IgD-negative memory B cell (primary cell): ENCODE results near the gene KCNJ15. TPM values are rescaled to one million over a fixed set of nuclear protein-coding genes. Genes with fewer than 3 reads are reported as not detected.
A peak's percentile ranks its signal among the peaks of the same experiment; 100 is the strongest.

Experiments used
- H3K27ac Mint-ChIP-seq, 3 donors: one replicate each; pipeline ENCODE4 v1.8.0; 2020 to 2022; ENCODE audit warnings: mild to moderate bottlenecking in 3 of 3, mixed read lengths in 3 of 3, moderate library complexity in 1 of 3
- H3K27me3 Mint-ChIP-seq: one replicate; pipeline ENCODE4 v1.8.0; 2021; ENCODE audit warnings: mixed read lengths
- H3K36me3 Mint-ChIP-seq: one replicate; pipeline ENCODE4 v1.8.0; 2020; ENCODE audit warnings: mild to moderate bottlenecking, mixed read lengths
- H3K4me1 Mint-ChIP-seq, 3 donors: one replicate each; pipeline ENCODE4 v1.8.0; 2020 to 2022; ENCODE audit warnings: mixed read lengths in 3 of 3, mild to moderate bottlenecking in 1 of 3
- H3K4me3 Mint-ChIP-seq, 4 donors: one replicate each; pipeline ENCODE4 v1.8.0; 2020 to 2022; ENCODE audit warnings: mild to moderate bottlenecking in 4 of 4, mixed read lengths in 4 of 4, moderate library complexity in 3 of 4
- H3K9me3 Mint-ChIP-seq, 3 donors: one replicate each; pipeline ENCODE4 v1.8.0; 2020 to 2021; ENCODE audit warnings: mixed read lengths in 3 of 3, mild to moderate bottlenecking in 1 of 3
- polyA plus RNA-seq: library from polyadenylated mRNA; unstranded; fragments of 300-500 nt; fragmentation: Illumina TruSeq; gene quantifications from one replicate; pipeline ENCODE4 v1.2.3, GENCODE V29; 2021

The KCNJ15 gene
- polyA plus RNA-seq, 1 donor from 2014 or later: not detected

DNA sequence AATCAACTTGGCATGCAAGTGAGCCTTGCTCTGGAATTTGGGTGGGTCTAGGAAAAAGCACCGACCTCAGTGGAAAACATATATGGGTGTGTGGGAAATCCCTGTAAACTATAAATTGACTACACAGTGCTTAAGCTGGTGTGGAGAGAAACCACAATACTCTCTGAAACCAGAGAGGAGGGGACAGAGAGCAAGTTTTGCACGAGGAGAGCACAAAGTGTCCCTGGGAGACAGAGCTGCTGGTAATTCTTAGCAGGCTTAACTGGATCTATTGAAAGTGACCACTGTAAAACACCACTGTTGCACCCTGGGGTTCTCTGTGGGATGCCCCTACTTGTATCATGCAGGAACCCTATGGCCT, 12.8 kb downstream of the KCNJ15 start:
- peaks cover 4% of the 10 kb centered on the region for H3K36me3 Mint-ChIP-seq
- H3K4me3 Mint-ChIP-seq: no peak overlapping the region
- H3K27me3 Mint-ChIP-seq: no peaks in the 10 kb centered on the region
- H3K4me1 Mint-ChIP-seq: no peaks in the 10 kb centered on the region
- H3K9me3 Mint-ChIP-seq: no peaks in the 10 kb centered on the region
- no peak overlapping the region for H3K27ac Mint-ChIP-seq

DNA sequence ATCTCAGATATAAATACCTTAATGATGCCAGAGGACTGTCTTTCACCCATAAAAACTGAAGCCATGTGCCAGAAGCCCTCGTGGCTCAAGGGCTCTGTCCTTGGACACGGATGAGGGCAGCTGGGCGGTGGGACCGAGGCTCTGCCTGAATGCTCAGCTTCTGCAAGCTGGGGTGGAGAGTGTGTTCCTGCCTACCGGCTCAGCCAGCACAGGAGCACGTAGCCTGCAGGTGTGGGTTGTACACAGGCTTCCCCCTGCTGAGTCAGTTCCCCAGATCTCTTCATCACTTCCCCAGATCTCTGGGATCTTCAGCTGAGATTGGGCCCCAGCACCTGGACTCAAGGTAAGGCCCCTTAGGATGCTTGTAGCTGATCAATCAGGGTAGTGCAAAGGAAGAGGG, 15.4 kb downstream of the KCNJ15 start:
- Mint-ChIP-seq H3K27ac (no peak overlapping the region), H3K27me3 (no peaks in the 10 kb centered on the region), H3K9me3 (no peaks in the 10 kb centered on the region), H3K4me1 (no peaks in the 10 kb centered on the region), H3K4me3 (no peak overlapping the region), H3K36me3 (peaks cover 2% of the 10 kb centered on the region)

DNA sequence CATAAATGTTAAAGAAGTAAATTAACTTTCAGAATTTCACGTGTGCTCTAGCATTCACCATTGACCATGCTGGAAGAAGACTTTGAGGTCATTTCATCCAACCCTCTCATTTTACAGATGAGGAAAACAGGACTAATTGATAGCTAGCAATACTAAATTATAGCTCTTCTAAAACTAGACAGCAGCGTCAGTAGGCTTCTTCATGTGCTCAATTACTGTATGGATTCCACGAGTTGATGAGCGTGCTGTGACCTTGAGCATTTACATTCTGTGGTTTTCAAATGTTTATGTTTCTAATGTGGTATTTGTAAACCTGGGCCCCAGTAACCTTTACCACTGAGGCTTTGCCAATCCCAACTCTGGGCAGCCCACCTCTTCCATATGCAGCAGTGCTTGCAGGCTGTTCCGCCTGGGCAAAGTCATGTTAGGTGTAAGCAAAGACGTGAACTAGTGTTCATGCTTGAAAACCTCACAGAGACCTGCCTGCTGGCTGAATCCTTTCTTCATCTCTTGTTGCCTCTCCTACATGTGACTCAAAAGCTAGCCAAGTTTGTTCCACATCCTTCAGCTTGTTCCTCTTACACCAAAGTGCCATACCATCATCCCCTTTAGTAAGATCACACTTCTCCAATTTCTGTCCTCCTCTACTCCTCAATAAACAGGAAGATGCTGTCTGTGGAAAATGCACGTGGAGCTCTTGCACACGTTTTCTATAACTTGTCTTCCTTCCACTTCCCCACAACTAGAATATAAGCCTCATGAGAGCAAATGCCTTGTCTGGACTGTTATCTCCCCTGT, 17.2 kb downstream of the KCNJ15 start:
- no peak overlapping the region for H3K4me3 Mint-ChIP-seq
- H3K9me3 Mint-ChIP-seq: no peaks in the 10 kb centered on the region
- H3K4me1 Mint-ChIP-seq: no peaks in the 10 kb centered on the region
- no peaks in the 10 kb centered on the region for H3K27me3 Mint-ChIP-seq
- no peak overlapping the region for H3K27ac Mint-ChIP-seq
- no peaks in the 10 kb centered on the region for H3K36me3 Mint-ChIP-seq

DNA sequence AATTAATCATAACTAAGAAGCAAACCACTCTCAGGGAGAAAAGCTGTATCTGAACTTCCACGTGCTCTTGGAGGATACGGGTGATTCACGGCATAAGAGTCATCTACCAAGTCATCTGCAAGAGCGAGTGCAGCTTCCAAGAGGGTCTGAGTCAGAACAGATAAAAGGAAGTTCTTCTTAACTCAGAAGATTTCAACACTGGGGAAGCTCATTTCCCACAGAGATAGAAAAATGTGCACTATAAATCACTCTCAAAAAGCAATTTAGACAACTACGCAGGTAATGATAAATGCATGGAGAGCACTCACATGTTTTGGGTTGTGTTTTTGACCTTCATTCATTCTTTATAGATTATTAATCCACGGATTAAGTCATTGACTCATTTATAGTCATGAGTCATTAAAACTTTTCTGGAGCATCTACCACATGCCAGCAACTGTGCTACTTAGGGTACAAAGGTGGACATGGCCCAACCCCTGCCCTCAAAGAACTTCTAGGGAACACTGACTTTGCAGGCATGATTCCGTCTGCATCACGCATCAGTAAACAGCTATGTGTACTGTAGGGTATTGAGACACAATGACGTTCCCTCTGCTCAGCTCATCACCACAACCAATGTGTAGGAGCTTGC, 20.8 kb downstream of the KCNJ15 start:
- no peaks in the 10 kb centered on the region for H3K27me3 Mint-ChIP-seq
- H3K4me1 Mint-ChIP-seq: no peaks in the 10 kb centered on the region
- no peak overlapping the region for H3K4me3 Mint-ChIP-seq
- no peak overlapping the region for H3K27ac Mint-ChIP-seq
- H3K9me3 Mint-ChIP-seq: peaks cover 0 to 2% (median 0%) of the 10 kb centered on the region in 3 donors
- H3K36me3 Mint-ChIP-seq: no peaks in the 10 kb centered on the region

DNA sequence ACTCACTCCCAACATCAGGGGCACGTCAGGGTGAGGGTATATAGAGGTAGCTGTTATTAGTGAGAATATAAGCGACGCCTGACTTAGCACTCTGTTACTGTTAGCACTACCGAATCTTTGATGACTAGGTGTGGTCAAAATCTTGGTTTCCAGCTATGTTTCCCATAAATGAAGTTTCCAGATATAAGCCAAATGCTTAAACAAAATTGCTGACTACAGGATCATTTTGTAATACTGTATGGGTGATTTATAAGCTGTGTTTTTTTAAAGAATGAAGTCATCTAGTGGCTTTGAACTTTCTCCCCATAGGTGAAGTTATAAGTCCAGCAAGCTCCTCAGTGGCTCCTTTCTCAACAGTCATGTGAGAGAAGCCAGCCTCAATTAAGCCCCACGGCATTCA, 23.7 kb downstream of the KCNJ15 start:
- H3K27ac Mint-ChIP-seq: no peak overlapping the region
- no peaks in the 10 kb centered on the region for H3K4me1 Mint-ChIP-seq
- H3K27me3 Mint-ChIP-seq: no peaks in the 10 kb centered on the region
- H3K4me3 Mint-ChIP-seq: no peak overlapping the region
- H3K9me3 Mint-ChIP-seq: peaks cover 0 to 2% (median 0%) of the 10 kb centered on the region in 3 donors
- H3K36me3 Mint-ChIP-seq: no peaks in the 10 kb centered on the region

DNA sequence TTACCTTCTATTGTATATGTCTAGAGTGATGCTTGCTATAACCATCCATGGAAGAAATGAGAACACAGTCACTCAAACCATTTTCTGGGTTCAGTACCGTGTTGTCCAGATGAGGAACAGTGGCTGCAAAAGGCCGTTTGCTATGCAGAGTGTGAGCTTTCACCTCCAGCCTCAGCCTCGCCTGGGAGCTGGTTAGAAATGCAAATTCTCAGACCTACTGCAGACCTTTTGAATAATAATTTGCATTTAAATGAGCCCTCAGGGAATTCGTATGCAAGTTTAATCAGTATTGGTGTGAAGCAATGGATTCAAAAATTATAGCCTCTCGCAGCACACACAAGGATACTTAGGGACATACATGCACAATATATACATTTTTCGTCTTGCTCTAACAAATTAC, 24.1 kb downstream of the KCNJ15 start:
- Mint-ChIP-seq H3K4me1 (no peaks in the 10 kb centered on the region), H3K36me3 (no peaks in the 10 kb centered on the region), H3K27ac (no peak overlapping the region), H3K4me3 (no peak overlapping the region), H3K9me3 (peaks cover 0 to 2% (median 0%) of the 10 kb centered on the region in 3 donors), H3K27me3 (no peaks in the 10 kb centered on the region)

DNA sequence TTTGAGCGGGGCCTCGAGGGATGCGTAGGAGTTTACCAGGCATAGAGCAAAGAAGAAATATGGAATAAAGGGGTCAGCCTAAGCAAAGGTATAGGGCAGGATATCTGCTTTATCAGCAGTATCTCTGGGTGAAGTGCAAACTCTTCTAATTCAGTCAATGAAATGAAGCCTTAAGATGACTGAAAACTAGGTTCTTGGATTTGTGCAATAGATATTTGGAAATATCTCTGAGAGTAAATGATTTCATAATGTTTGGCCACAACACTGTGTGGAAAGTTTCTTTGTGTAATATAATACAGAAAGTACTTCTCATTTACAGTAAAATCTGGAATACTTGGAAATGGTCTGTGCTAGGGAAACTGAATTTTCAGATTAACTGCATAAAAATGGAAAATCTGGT, 26.1 kb downstream of the KCNJ15 start:
- no peak overlapping the region for H3K27ac Mint-ChIP-seq
- no peaks in the 10 kb centered on the region for H3K4me1 Mint-ChIP-seq
- peaks cover 0 to 3% (median 2%) of the 10 kb centered on the region in 3 donors for H3K9me3 Mint-ChIP-seq
- H3K4me3 Mint-ChIP-seq: no peak overlapping the region
- H3K27me3 Mint-ChIP-seq: no peaks in the 10 kb centered on the region
- H3K36me3 Mint-ChIP-seq: no peaks in the 10 kb centered on the region

DNA sequence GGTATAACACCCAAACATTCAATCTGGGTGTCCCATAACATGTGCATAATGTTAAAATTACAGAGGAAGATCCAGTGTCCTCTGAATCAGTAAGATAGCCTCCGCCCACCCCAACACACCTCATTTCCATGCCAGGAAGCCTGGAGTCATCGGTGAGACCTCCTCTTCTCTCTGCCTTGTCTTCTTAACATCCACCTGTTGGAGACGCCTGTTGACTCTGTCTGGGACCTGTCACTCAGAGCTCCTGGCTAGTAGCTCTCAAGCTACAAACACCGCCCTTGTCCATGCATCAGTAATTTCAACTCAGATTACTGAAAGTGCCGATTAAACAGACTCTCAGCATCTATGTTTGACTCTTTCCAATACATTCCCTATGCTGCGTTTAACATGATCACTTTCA, 27.4 kb downstream of the KCNJ15 start:
- peaks cover 2% of the 10 kb centered on the region for H3K27me3 Mint-ChIP-seq

DNA sequence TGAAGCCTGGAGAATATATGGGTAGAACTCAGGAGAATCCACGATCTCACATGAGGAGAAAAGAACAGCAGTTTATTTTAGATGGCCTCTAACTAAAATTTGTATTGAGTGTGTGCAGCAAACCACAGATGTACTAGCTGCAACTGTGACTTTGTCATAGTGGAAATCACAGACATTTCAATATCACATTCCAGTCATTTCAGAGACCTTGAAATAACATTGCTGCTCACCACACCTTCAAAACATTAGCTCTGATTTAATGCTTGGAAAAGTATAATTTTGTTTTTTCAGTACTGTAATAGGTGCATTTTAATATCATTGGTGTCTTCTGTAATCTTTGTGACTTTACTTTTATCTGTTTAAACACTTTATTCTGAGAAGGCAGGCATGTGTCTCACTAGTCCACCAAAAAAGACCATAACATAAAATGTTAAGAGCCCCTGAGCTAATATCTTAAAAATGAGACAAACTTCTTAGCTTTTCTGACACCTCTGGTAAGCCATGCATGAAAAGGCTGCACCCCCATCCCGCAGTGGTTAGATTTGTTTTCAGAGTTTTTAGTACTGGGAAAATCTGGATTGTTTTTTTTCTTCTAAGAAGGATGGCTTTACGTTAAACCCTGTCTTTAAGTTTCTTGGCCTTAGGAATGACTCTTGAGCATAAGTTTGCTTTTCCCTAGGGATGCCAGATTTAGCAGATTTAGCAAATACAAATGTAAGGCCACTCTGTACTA, 30.1 kb downstream of the KCNJ15 start:
- Mint-ChIP-seq H3K27me3 (peaks cover 5% of the 10 kb centered on the region), H3K36me3 (no peaks in the 10 kb centered on the region), H3K27ac (no peak overlapping the region), H3K4me1 (no peaks in the 10 kb centered on the region), H3K4me3 (no peak overlapping the region), H3K9me3 (peaks cover 0 to 3% (median 2%) of the 10 kb centered on the region in 3 donors)

More for the DNA sequence above, 27.4 kb downstream of the KCNJ15 start:
- H3K9me3 Mint-ChIP-seq: peaks cover 0 to 3% (median 3%) of the 10 kb centered on the region in 3 donors
- no peaks in the 10 kb centered on the region for H3K4me1 Mint-ChIP-seq
- no peak overlapping the region for H3K4me3 Mint-ChIP-seq
- no peaks in the 10 kb centered on the region for H3K36me3 Mint-ChIP-seq
- H3K27ac Mint-ChIP-seq: peak overlapping the region in 1 of 3 donors; percentile 1

DNA sequence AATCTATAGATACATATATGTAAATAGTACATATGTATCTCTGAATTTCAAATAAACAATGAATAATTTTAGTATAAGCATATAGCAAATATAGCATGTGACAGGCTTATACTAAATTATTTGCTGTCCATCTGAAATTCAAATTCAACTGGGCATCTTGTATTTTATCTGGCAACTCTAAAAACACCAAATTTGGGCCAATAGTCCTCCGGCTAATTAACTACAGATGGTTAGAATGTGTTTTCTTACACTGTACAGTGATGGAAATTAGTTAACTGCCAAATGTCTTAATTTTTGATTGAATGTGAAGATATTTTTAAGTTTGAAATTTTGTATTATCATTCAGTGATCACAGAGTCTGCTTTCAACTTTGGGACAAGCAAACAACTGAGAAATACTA, 30.7 kb downstream of the KCNJ15 start:
- H3K36me3 Mint-ChIP-seq: no peaks in the 10 kb centered on the region
- H3K9me3 Mint-ChIP-seq: peaks cover 0 to 3% (median 2%) of the 10 kb centered on the region in 3 donors
- H3K27ac Mint-ChIP-seq: no peak overlapping the region
- peaks cover 5% of the 10 kb centered on the region for H3K27me3 Mint-ChIP-seq
- no peak overlapping the region for H3K4me3 Mint-ChIP-seq
- no peaks in the 10 kb centered on the region for H3K4me1 Mint-ChIP-seq

DNA sequence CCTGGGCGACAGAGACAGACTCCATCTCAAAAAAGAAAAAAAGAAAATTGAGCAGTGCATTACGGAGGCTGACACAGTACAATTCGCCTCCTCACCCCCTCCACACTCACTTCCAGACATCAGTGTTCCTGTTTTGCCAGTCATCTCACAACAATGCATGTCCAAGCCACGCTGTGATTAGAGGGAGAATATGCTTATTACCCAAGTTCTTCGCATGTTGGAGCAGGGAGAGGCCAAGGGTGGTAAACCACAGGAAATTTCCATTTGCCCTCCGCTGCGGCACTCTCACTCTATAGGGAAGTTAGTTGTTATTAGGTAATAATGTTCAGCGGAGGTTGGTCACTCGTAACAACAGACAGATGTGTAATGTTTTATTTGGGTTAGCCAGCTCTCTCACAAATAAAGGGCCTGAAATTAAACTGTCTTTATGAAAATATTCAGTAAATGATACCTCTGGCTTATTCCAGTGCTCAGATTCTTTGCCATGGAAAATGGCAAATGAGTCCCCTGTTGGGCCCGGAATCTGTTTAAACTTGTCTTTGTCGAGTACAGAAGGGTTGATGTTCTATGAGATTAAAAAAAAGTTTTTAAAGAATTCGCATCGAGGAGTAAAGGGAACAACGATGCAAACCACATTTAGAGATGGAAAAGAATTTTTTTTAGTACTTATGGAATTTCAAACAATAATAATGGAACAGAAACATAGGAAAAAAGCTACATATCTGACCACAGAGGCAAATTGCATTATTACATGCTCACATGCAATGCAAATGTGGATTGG, 33.1 kb downstream of the KCNJ15 start:
- Mint-ChIP-seq H3K27me3 (peaks cover 5% of the 10 kb centered on the region), H3K9me3 (peaks cover 0 to 3% (median 3%) of the 10 kb centered on the region in 3 donors), H3K4me3 (no peak overlapping the region), H3K4me1 (no peaks in the 10 kb centered on the region), H3K27ac (no peak overlapping the region), H3K36me3 (no peaks in the 10 kb centered on the region)

DNA sequence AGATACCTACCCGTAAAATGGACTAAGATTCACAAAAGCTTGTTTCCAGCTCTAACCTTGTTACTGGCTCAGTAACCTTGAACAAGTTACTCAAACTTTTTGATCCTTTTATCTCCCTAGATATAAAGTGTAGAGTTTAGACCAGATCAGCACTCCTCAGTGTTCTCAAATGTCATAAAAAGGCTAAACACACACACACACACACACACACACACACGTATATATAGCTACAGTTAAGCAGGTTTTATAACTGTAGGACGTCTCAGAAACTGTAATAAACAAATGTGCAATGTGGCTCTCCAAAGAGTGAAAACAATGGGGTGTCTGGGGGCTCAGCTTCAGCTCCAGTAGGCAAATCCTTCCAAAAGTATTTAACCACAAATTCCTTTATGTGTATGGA, 34.0 kb downstream of the KCNJ15 start:
- Mint-ChIP-seq H3K27ac (no peak overlapping the region), H3K36me3 (no peaks in the 10 kb centered on the region), H3K4me3 (no peak overlapping the region), H3K9me3 (peaks cover 0 to 3% (median 3%) of the 10 kb centered on the region in 3 donors), H3K4me1 (no peaks in the 10 kb centered on the region), H3K27me3 (peaks cover 5% of the 10 kb centered on the region)

DNA sequence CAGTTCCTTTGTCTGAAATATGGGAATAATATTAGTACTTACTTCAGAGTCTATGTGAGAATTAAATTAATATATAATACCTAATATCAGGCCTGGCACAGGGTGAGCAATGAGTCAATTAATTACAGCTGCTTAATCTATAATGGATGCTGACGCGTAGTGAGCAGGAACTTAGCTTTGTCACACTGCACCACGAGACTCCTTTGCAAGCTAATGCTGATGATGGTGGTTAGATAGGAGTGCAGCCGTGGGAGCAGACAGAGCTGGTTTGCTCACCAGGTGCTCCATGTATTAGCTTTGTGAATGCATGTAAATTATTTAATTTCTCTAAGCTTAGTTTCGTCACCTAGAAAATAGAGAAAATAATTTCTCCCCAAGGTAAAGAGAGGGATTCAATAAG, 35.1 kb downstream of the KCNJ15 start:
- H3K27me3 Mint-ChIP-seq: peaks cover 5% of the 10 kb centered on the region
- H3K36me3 Mint-ChIP-seq: no peaks in the 10 kb centered on the region
- no peaks in the 10 kb centered on the region for H3K4me1 Mint-ChIP-seq
- peaks cover 0 to 3% (median 0%) of the 10 kb centered on the region in 3 donors for H3K9me3 Mint-ChIP-seq
- no peak overlapping the region for H3K27ac Mint-ChIP-seq
- no peak overlapping the region for H3K4me3 Mint-ChIP-seq

DNA sequence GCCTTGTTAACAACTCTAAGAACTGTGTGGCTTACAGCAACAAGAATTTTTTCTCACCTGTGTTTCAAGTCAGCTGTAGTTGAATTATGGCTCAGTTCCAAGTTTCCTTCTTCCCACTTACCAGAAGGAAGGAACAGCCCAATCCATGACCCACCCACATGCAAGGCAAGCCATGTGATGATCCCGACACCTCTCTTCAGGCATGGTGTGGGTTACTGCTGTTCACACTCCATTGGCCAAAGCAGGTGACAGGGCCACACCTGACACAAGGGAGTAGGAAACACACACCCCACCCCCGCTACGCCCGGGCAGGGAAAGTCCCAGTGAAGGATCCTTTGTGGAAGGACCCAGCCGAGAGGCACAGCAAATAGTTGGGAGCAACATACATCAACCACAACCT, 36.3 kb downstream of the KCNJ15 start:
- peaks cover 0 to 3% (median 0%) of the 10 kb centered on the region in 3 donors for H3K9me3 Mint-ChIP-seq
- no peak overlapping the region for H3K27ac Mint-ChIP-seq
- peaks cover 5% of the 10 kb centered on the region for H3K27me3 Mint-ChIP-seq

DNA sequence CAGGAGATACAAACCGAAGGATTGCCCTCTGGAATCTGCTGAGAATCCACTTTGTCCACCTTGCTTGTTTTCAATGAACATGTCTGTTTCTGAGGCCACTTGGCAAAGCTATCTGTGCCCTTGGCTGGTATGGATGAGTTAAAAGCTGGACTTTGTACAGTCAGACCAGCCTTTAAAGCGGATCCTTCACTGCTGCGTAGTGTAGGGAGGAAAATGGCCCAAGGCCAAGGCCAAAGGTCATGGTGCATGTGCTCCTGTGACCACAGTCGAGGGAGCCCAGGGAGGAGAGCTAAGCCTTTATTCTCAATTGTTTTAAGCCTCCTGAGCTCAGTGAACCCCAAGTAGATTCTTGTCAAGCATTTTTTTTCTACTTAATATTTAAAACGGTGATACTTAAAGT, 37.0 kb downstream of the KCNJ15 start:
- no peaks in the 10 kb centered on the region for H3K4me1 Mint-ChIP-seq
- peaks cover 4% of the 10 kb centered on the region for H3K27me3 Mint-ChIP-seq

More for the DNA sequence above, 36.3 kb downstream of the KCNJ15 start:
- Mint-ChIP-seq H3K4me1 (no peaks in the 10 kb centered on the region), H3K4me3 (no peak overlapping the region), H3K36me3 (no peaks in the 10 kb centered on the region)

More for the DNA sequence above, 37.0 kb downstream of the KCNJ15 start:
- H3K27ac Mint-ChIP-seq: no peak overlapping the region
- H3K36me3 Mint-ChIP-seq: no peaks in the 10 kb centered on the region
- H3K9me3 Mint-ChIP-seq: peaks cover 0 to 3% (median 0%) of the 10 kb centered on the region in 3 donors
- H3K4me3 Mint-ChIP-seq: no peak overlapping the region
